ENCODE measurements around the gene PPP3CA. TPM values are rescaled to one million over a fixed set of nuclear protein-coding genes. Genes with fewer than 3 reads are reported as not detected.

The PPP3CA gene
- total RNA-seq, 4 donors from 2014 or later: 19.0 to 39.6 (median 20.3) TPM

DNA sequence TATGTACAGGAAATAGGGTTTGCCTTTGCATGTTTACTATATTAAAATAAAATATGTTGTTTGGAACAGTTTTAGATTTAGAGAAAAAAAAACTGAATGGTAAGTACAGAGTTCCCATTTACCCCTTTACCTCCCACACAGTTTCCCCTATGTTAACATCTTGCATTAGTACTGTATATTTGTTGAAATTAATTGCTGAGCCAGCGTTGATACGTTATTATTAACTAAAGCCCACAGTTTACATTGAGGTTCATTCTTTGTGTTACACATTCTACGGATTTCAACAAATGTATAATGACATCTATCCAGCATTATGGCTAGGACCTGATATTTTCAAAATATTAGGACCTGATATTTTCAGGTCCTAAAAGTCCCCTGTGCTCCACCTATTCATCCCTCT, 70.7 kb downstream of the PPP3CA start:
- Histone ChIP-seq H3K4me1 (no peaks in the 10 kb centered on the region), H3K9me3 (no peaks in the 10 kb centered on the region), H3K27ac (no peak overlapping the region), H3K36me3 (no peaks in the 10 kb centered on the region), H3K27me3 (no peaks in the 10 kb centered on the region), H3K4me3 (no peak overlapping the region)
- TF ChIP-seq POLR2A (IDR thresholded peaks at IDR 0.05): no peak
- DNase-seq: no peak

DNA sequence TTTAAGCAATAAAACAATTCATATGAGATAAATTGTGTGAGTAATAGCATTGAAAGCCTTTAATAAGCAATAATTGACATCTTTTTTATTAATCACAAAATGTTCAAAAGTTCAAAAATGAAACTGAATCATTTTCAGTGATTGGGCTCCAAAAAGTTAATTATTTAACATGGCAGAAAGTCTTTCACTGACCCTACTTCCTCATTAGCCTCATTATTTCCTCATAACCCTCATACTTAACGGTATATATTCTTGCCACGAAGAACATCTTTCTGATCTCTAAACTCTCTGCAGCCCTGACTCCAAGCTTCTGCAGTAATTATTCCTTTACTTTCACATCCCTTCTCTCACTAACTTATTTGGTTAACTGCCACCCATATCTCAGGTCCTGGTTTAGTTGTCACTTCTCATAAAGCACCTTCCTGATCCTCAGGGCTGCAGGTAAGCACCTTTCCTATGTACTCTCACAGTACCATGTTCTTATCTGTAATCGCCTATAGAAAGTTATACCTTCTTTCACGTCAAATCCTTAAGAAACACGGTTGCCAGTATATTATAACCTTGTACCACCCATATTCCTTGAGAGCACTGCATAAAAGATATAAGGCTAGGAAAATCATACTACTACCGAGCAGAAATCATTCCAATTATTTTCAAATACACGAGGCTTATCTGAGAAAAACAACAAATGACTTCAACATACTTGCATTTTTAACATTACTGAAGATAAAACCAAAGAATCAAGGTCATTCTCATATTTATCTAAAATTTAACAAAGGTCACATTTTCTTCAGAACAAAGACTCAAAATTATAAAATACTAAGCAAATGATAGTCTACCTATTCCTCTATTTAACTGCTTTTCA, 72.2 kb downstream of the PPP3CA start:
- TF ChIP-seq POLR2A (IDR thresholded peaks at IDR 0.05): no peak
- TF ChIP-seq, protein P1, sequence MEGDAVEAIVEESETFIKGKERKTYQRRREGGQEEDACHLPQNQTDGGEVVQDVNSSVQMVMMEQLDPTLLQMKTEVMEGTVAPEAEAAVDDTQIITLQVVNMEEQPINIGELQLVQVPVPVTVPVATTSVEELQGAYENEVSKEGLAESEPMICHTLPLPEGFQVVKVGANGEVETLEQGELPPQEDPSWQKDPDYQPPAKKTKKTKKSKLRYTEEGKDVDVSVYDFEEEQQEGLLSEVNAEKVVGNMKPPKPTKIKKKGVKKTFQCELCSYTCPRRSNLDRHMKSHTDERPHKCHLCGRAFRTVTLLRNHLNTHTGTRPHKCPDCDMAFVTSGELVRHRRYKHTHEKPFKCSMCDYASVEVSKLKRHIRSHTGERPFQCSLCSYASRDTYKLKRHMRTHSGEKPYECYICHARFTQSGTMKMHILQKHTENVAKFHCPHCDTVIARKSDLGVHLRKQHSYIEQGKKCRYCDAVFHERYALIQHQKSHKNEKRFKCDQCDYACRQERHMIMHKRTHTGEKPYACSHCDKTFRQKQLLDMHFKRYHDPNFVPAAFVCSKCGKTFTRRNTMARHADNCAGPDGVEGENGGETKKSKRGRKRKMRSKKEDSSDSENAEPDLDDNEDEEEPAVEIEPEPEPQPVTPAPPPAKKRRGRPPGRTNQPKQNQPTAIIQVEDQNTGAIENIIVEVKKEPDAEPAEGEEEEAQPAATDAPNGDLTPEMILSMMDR (IDR thresholded peaks at IDR 0.05): no peak
- no peaks in the 10 kb centered on the region for H3K36me3 ChIP-seq
- no peaks in the 10 kb centered on the region for H3K4me1 ChIP-seq
- H3K27ac ChIP-seq: no peak overlapping the region
- no peaks in the 10 kb centered on the region for H3K27me3 ChIP-seq
- no peak overlapping the region for H3K4me3 ChIP-seq
- no peaks in the 10 kb centered on the region for H3K9me3 ChIP-seq
- no peak for DNase-seq

DNA sequence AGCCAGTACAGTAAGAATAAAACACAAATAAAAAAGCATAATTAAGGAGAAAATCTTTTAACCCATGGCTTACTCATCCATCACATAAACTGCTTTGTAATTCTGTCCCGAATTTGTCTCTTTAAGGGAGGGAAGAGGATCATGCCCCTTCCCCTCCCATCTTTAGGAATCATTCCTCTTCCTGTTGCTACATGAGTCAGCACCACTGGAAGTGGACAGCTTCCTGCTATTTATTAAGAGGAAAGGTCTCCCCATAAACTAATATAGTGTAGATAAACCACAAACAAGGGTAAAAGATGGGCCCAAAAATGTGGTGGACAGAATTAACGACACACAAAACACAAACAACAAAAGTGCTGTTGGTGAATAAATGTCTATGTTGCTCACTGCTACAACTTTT, 75.8 kb downstream of the PPP3CA start:
- Histone ChIP-seq H3K9me3 (no peaks in the 10 kb centered on the region), H3K27ac (no peak overlapping the region), H3K27me3 (no peaks in the 10 kb centered on the region), H3K4me3 (no peak overlapping the region), H3K4me1 (no peaks in the 10 kb centered on the region), H3K36me3 (no peaks in the 10 kb centered on the region)
- DNase-seq: no peak
- TF ChIP-seq POLR2A (IDR thresholded peaks at IDR 0.05): no peak
- TF ChIP-seq, protein P1 (IDR thresholded peaks at IDR 0.05): no peak

DNA sequence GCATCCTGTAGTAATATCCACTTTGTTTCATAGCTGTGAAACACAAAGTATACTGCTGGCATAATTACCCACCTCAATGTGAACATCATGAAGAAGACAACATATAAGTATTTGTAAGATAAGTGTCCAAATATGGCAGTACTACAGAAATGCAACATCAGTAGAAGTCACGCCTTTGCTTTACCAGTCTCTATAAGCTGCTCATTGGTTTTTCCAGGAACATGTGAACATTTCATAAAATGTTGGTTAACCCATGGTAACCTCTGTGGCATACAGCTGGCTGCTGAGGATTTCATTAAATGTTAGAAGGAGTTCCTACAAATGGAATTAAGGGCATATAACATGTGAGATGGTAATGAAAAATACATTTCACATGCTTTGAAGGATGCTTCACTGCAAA, 77.6 kb downstream of the PPP3CA start:
- TF ChIP-seq POLR2A (IDR thresholded peaks at IDR 0.05): no peak
- TF ChIP-seq, protein P1 (IDR thresholded peaks at IDR 0.05): no peak
- DNase-seq: no peak
- Histone ChIP-seq H3K4me1 (no peaks in the 10 kb centered on the region), H3K9me3 (no peaks in the 10 kb centered on the region), H3K27ac (no peak overlapping the region), H3K36me3 (no peaks in the 10 kb centered on the region), H3K4me3 (no peak overlapping the region), H3K27me3 (no peaks in the 10 kb centered on the region)

DNA sequence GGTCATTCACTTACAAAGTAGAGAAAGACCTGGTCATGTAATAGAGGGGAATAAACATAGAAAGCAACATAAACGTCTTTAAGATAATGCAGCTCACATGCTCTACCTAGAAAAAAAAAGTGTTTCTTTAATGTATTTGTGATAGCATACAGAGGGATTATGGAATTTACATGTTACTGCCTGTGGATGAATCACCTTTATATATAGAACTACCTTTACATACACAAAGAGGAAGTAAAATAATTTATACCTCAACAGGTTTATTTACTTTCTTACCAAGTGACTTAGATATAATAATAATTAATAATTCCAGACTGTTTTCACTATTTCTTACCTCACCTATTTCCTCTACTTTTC, 81.5 kb downstream of the PPP3CA start:
- Histone ChIP-seq H3K4me1 (no peaks in the 10 kb centered on the region), H3K36me3 (no peaks in the 10 kb centered on the region), H3K4me3 (no peak overlapping the region), H3K27me3 (no peaks in the 10 kb centered on the region), H3K9me3 (no peaks in the 10 kb centered on the region), H3K27ac (no peak overlapping the region)
- TF ChIP-seq POLR2A (IDR thresholded peaks at IDR 0.05): no peak
- TF ChIP-seq, protein P1 (IDR thresholded peaks at IDR 0.05): no peak
- DNase-seq: no peak

DNA sequence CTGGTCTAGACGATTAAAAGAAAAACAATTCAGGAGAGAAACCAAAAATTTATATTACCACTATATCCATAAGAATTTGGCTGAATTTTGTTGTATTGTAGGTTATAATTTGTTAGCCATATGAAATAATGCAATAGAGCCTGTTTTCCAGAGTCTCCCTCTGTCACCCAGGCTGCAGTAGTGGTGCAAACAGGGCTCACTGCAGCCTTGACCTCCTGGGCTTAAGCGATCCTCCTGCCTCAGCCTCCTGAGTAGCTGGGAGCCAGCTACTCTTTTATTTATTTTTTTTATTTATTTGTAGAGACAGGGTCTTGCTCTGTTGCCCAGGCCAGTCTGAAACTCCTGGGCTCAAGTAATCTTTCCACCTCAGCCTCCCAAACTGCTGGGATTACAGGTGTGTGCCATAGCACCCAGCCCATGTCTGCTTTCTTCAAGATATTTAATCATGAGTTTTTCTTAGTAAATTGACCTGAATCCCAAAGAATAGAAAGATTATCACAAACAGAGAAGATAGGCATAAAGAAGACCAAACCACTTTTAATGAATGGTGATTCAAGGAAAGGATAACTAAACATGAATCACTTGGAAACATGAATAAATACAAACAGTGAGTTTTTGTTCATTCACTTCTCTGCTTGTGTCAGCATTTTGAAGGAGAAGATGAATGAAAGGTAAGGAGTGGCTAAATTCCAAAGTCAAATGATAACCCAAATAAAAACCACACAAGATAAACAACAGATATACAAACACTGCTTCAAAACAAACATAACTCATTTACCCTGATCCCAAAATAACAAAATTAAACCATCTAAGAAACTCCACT, 82.1 kb downstream of the PPP3CA start:
- no peaks in the 10 kb centered on the region for H3K4me1 ChIP-seq
- DNase-seq: no peak

More for the DNA sequence above, 82.1 kb downstream of the PPP3CA start:
- H3K4me3 ChIP-seq: no peak overlapping the region
- H3K27me3 ChIP-seq: no peaks in the 10 kb centered on the region
- no peaks in the 10 kb centered on the region for H3K9me3 ChIP-seq
- no peak overlapping the region for H3K27ac ChIP-seq
- no peaks in the 10 kb centered on the region for H3K36me3 ChIP-seq
- TF ChIP-seq POLR2A (IDR thresholded peaks at IDR 0.05): no peak
- TF ChIP-seq, protein P1 (IDR thresholded peaks at IDR 0.05): no peak

Measured in Peyer's patch (tissue), 4 donors.